Transverse colon (tissue), 4 donors: ENCODE data around the gene PGM2. TPM values are rescaled to one million over a fixed set of nuclear protein-coding genes. Genes with fewer than 3 reads are reported as not detected.

Experiments used
- DNase-seq: peaks from one replicate; pipeline ENCODE4 v3.0.0-alpha.2; 2019
- H3K27ac ChIP-seq, 4 donors: fragments of 200-600 bp; sonication (generic); 2 replicates each; pipeline ENCODE4 v1.5.1; 2016 to 2018; ENCODE audit warnings: inconsistent platforms in 4 of 4
- H3K27me3 ChIP-seq: fragments of 200-600 bp; sonication (generic); 2 replicates; pipeline ENCODE4 v1.5.1; 2017; ENCODE audit warnings: inconsistent platforms
- H3K36me3 ChIP-seq, 4 donors: fragments of 200-600 bp; sonication (generic); 2 replicates each; pipeline ENCODE4 v1.5.1; 2017 to 2019; ENCODE audit warnings: inconsistent platforms in 4 of 4
- H3K4me1 ChIP-seq, 4 donors: fragments of 200-600 bp; sonication (generic); 2 replicates each; pipeline ENCODE4 v1.5.1; 2017 to 2020; ENCODE audit warnings: inconsistent platforms in 4 of 4
- H3K4me3 ChIP-seq, 4 donors: fragments of 200-600 bp; sonication (generic); 1 replicate in 1 of 4; 2 replicates in 3 of 4; pipeline versions ENCODE4 v1.5.1 to v1.6.1; 2017 to 2019; ENCODE audit warnings: inconsistent platforms in 4 of 4
- H3K9me3 ChIP-seq, 2 donors: fragments of 200-600 bp; sonication (generic); 2 replicates each; pipeline ENCODE4 v1.5.1; 2017 to 2019; ENCODE audit warnings: inconsistent platforms in 2 of 2
- CTCF ChIP-seq, 5 experiments: fragments of 200-600 bp in 3 of 5; fragments of 450-650 bp in 2 of 5; sonication (generic) in 3 of 5; IDR thresholded peaks; 1 replicate in 2 of 5; 2 replicates in 3 of 5; pipeline ENCODE4 v1.5.1; 2016 to 2017; ENCODE audit warnings: antibody characterized with exemption in 5 of 5, inconsistent platforms in 3 of 5, mild to moderate bottlenecking in 2 of 5, moderate library complexity in 1 of 5
- EP300 ChIP-seq: sonication (generic); formaldehyde crosslinking; IDR thresholded peaks from one replicate; pipeline ENCODE4 v1.6.1; 2017; ENCODE audit warnings: antibody characterized with exemption, low read depth
- POLR2A ChIP-seq: fragments of 450-650 bp; IDR thresholded peaks from one replicate; pipeline ENCODE4 v1.6.1; 2016; ENCODE audit warnings: antibody characterized with exemption, mild to moderate bottlenecking, moderate library complexity
- POLR2AphosphoS5 ChIP-seq, 3 donors: sonication (generic); formaldehyde crosslinking; IDR thresholded peaks; one replicate each; pipeline ENCODE4 v1.6.1; 2016; ENCODE audit warnings: antibody characterized with exemption in 3 of 3
- WGBS, 2 donors: methylation state at CpG; one replicate each; pipeline ENCODE4 v1.1.5; 2018; ENCODE audit warnings: low coverage in 1 of 2; 5-methylcytosine and 5-hydroxymethylcytosine counted together
- in situ Hi-C, 4 donors: fragments of 200-750 bp; cut with MboI; loops; one replicate each; pipeline versions ENCODE4 v1.15.0 to v1.15.1; 2017; ENCODE audit warnings: low sequenced_read_pairs in 3 of 4, low pct_ligation_motif_present in 1 of 4, low pct_unique_long_range_greater_than_20kb in 1 of 4
- intact Hi-C: fragments of 100-400 bp; cut with DNase I; formaldehyde crosslinking; loops from one replicate; pipeline ENCODE4 v1.15.1; 2023; ENCODE audit warnings: low total_unique reads
- total RNA-seq, 4 donors: library from RNA; depleted of rRNA; stranded (reverse); fragments of >200 nt; gene quantifications; one replicate each; pipeline ENCODE4 v1.1.0, GENCODE V29; 2016

PGM2 gene
- total RNA-seq, 4 donors from 2014 or later = 5.8 to 21.0 (median 14.7) TPM

- intact Hi-C loops (no loop called here), in situ Hi-C loops (no loop called here)
- H3K4me1 ChIP-seq = peaks cover 0 to 6% (median 0%) of the 10 kb centered on the region in 4 donors
- peak overlapping the region in 2 of 4 donors; percentile 1 to 19 for H3K27ac ChIP-seq
- H3K27me3 ChIP-seq = no peaks in the 10 kb centered on the region
- WGBS, 2 donors = 75 to 88% methylated on average over 2 to 4 of the region's 4 CpGs
- peaks cover 0 to 18% (median 3%) of the 10 kb centered on the region in 4 donors for H3K36me3 ChIP-seq
- TF ChIP-seq POLR2AphosphoS5 (IDR thresholded peaks at IDR 0.05) = no peak
- no peak for DNase-seq
- no peak overlapping the region for H3K4me3 ChIP-seq
- H3K9me3 ChIP-seq = no peaks in the 10 kb centered on the region
Observed at GRCh38 chr4:37836838-37837440, 10.5 kb downstream of the PGM2 start.

GRCh38 chr4:37837446-37837845 lies 11.0 kb downstream of the PGM2 start:
- H3K9me3 ChIP-seq = no peaks in the 10 kb centered on the region
- 55 to 80% methylated on average over 2 of the region's 2 CpGs for WGBS, 2 donors
- H3K27ac ChIP-seq = peak overlapping the region in 2 of 4 donors; percentile 1 to 19
- DNase-seq = no peak
- intact Hi-C loops (no loop called here), in situ Hi-C loops (no loop called here)
- peaks cover 0 to 6% (median 0%) of the 10 kb centered on the region in 4 donors for H3K4me1 ChIP-seq
- peaks cover 0 to 18% (median 3%) of the 10 kb centered on the region in 4 donors for H3K36me3 ChIP-seq
- TF ChIP-seq POLR2A = no peak
- no peak for TF ChIP-seq CTCF (IDR thresholded peaks at IDR 0.05)
- no peaks in the 10 kb centered on the region for H3K27me3 ChIP-seq
- no peak overlapping the region for H3K4me3 ChIP-seq

GRCh38 chr4:37839426-37839825 lies 12.9 kb downstream of the PGM2 start:
- Histone ChIP-seq H3K4me1 (peaks cover 0 to 6% (median 0%) of the 10 kb centered on the region in 4 donors), H3K4me3 (no peak overlapping the region), H3K9me3 (no peaks in the 10 kb centered on the region), H3K27ac (no peak overlapping the region), H3K36me3 (peaks cover 0 to 16% (median 0%) of the 10 kb centered on the region in 4 donors), H3K27me3 (no peaks in the 10 kb centered on the region)
- intact Hi-C loops = no loop called here
- WGBS, 2 donors = 46 to 81% methylated on average over 2 of the region's 2 CpGs
- TF ChIP-seq POLR2A (no peak), POLR2AphosphoS5 (IDR thresholded peaks at IDR 0.05) (no peak), EP300 (no peak), CTCF (IDR thresholded peaks at IDR 0.05) (no peak)
- in situ Hi-C loops = no loop called here
- DNase-seq = no peak

GRCh38 chr4:37844204-37844603 lies 17.7 kb downstream of the PGM2 start:
- intact Hi-C loops = no loop called here
- TF ChIP-seq POLR2A (no peak), EP300 (no peak), CTCF (IDR thresholded peaks at IDR 0.05) (no peak), POLR2AphosphoS5 (IDR thresholded peaks at IDR 0.05) (no peak)
- no peak overlapping the region for H3K4me3 ChIP-seq
- in situ Hi-C loops = no loop called here
- 96% methylated on average over 5 of the region's 5 CpGs for WGBS, 2 donors
- peaks cover 0 to 30% (median 5%) of the 10 kb centered on the region in 4 donors for H3K36me3 ChIP-seq
- DNase-seq = no peak
- no peaks in the 10 kb centered on the region for H3K9me3 ChIP-seq
- H3K27me3 ChIP-seq = no peaks in the 10 kb centered on the region
- H3K4me1 ChIP-seq = no peaks in the 10 kb centered on the region
- H3K27ac ChIP-seq = no peak overlapping the region

DNA sequence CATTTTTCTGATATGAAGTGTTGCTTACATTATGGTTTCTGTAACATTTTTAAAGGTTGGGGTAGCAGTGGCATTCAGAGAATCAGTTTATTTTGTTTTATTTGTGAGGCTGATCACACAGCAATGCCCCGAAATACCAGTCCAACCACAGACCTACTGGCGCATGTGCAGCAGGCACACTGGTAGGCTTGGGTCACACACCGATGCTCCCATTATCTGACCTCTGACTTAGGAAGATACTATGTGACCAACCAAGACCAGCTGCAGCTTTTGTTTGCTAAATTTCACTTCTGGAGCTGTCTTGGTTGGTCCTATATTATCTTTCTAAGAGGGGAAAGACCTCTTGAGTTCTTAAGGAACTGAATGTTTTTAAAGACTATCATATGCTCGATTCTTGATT lies 18.7 kb downstream of the PGM2 start:
- no peak for DNase-seq
- in situ Hi-C loops (no loop called here), intact Hi-C loops (no loop called here)
- peaks cover 0 to 22% (median 8%) of the 10 kb centered on the region in 4 donors for H3K36me3 ChIP-seq
- TF ChIP-seq CTCF (IDR thresholded peaks at IDR 0.05) (no peak), POLR2AphosphoS5 (IDR thresholded peaks at IDR 0.05) (no peak), POLR2A (no peak), EP300 (no peak)
- no peaks in the 10 kb centered on the region for H3K9me3 ChIP-seq
- no peaks in the 10 kb centered on the region for H3K27me3 ChIP-seq
- WGBS, 2 donors = 91 to 96% methylated on average over 1 to 4 of the region's 4 CpGs
- H3K27ac ChIP-seq = no peak overlapping the region
- no peak overlapping the region for H3K4me3 ChIP-seq
- no peaks in the 10 kb centered on the region for H3K4me1 ChIP-seq
